Measurements from ENCODE around the gene TLCD4. TPM values are rescaled to one million over a fixed set of nuclear protein-coding genes. Genes with fewer than 3 reads are reported as not detected.

TLCD4 gene
- total and polyA plus RNA-seq, 10 donors: 0.11 to 12.5 (median 0.75) TPM

DNA sequence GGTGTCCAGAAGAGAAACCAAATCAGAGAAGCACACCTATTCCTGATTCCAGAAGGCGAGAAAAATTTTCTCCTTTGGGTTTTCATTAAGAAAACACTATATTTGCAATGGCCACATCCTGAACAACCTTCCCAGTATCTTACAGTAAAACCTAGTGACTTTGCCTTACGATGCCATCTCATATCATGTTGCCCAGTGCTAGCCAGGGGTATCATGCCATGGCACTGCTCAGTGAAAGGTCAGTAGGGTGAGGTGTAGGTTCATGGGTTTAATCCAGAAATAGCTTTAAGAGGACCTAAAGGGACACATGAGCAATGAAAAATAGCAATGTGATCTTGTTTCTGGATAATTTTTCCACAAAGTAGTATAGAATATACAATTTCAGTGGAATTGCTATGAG lies 7.2 kb downstream of the TLCD4 start:
- intact Hi-C loops (cut with DNase I; ENCODE audit: low total_unique reads): no loop called here
- no peak for TF ChIP-seq POLR2AphosphoS5 (IDR thresholded peaks at IDR 0.05)
- TF ChIP-seq, protein P1, sequence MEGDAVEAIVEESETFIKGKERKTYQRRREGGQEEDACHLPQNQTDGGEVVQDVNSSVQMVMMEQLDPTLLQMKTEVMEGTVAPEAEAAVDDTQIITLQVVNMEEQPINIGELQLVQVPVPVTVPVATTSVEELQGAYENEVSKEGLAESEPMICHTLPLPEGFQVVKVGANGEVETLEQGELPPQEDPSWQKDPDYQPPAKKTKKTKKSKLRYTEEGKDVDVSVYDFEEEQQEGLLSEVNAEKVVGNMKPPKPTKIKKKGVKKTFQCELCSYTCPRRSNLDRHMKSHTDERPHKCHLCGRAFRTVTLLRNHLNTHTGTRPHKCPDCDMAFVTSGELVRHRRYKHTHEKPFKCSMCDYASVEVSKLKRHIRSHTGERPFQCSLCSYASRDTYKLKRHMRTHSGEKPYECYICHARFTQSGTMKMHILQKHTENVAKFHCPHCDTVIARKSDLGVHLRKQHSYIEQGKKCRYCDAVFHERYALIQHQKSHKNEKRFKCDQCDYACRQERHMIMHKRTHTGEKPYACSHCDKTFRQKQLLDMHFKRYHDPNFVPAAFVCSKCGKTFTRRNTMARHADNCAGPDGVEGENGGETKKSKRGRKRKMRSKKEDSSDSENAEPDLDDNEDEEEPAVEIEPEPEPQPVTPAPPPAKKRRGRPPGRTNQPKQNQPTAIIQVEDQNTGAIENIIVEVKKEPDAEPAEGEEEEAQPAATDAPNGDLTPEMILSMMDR (IDR thresholded peaks at IDR 0.05 in 8 of 11, conservative IDR thresholded peaks at IDR 0.05 in 3 of 11): no peak
- no peak for TF ChIP-seq POLR2A (IDR thresholded peaks at IDR 0.05)
- DNase-seq: no peak
- H3K27me3 ChIP-seq (replicated peaks in 1 of 7): peaks cover 0 to 13% (median 0%) of the 10 kb centered on the region in 7 donors
- no peak overlapping the region for H3K27ac ChIP-seq
- no peaks in the 10 kb centered on the region for H3K36me3 ChIP-seq
- no peaks in the 10 kb centered on the region for H3K9me3 ChIP-seq
- H3K4me3 ChIP-seq: no peak overlapping the region
- no peaks in the 10 kb centered on the region for H3K4me1 ChIP-seq
- 83 to 94% (median 85%) methylated on average over 2 of the region's 2 CpGs for WGBS, 5 donors

DNA sequence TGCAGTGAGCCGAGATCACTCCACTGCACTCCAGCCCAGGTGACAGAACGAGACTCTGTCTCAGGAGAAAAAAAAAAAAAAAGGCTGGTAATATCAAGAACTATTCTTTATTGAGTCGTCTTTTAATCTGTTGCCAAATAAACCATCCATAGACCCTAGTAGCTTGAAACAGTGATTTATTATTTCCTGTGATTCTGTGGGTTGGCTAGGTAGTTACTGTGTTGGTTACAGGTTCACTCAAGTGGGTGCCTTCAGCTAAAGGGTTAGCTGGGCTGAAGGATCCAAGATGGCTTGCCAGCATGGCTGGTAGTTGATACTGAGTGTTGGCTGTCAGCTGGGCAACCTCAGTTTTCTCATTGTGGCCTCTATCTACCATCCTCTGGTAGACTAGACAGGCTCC lies 9.2 kb downstream of the TLCD4 start:
- TF ChIP-seq POLR2A (IDR thresholded peaks at IDR 0.05) (no peak), POLR2AphosphoS5 (IDR thresholded peaks at IDR 0.05) (no peak)
- TF ChIP-seq, protein P1 (IDR thresholded peaks at IDR 0.05 in 8 of 11, conservative IDR thresholded peaks at IDR 0.05 in 3 of 11): no peak
- Histone ChIP-seq H3K4me3 (no peak overlapping the region), H3K4me1 (no peaks in the 10 kb centered on the region), H3K36me3 (no peaks in the 10 kb centered on the region), H3K27ac (no peak overlapping the region), H3K27me3 (replicated peaks in 1 of 7) (peaks cover 0 to 5% (median 0%) of the 10 kb centered on the region in 7 donors), H3K9me3 (no peaks in the 10 kb centered on the region)
- 58 to 79% (median 75%) methylated on average over 3 of the region's 3 CpGs for WGBS, 5 donors
- DNase-seq: no peak
- intact Hi-C loops (cut with DNase I; ENCODE audit: low total_unique reads): no loop called here

DNA sequence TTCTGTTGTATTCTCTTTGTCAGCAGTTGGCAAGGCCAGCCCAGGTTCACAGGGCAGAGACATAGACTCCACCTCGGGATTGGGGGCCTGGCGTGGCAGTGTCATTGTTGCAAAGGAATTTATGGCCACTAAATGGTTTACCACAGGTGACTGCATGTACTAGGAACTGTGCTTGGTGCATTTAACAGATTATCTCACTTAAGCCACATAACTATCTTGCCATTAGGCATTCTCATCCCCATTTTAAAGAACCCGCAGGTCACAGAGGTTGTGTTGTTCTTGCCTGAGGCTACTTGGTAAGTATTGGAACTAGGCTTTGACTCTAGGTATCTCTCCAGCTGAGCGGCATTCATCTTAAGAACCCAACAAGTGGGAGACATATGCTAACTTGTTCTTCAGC lies 9.7 kb downstream of the TLCD4 start:
- no peak overlapping the region for H3K4me3 ChIP-seq
- intact Hi-C loops (cut with DNase I; ENCODE audit: low total_unique reads): no loop called here
- TF ChIP-seq, protein P1 (IDR thresholded peaks at IDR 0.05 in 8 of 11, conservative IDR thresholded peaks at IDR 0.05 in 3 of 11): no peak
- no peak for TF ChIP-seq POLR2AphosphoS5 (IDR thresholded peaks at IDR 0.05)
- no peak for TF ChIP-seq POLR2A (IDR thresholded peaks at IDR 0.05)
- 81 to 88% (median 87%) methylated on average over 4 of the region's 4 CpGs for WGBS, 5 donors
- H3K27me3 ChIP-seq (replicated peaks in 1 of 7): peaks cover 0 to 4% (median 0%) of the 10 kb centered on the region in 7 donors
- no peaks in the 10 kb centered on the region for H3K4me1 ChIP-seq
- H3K36me3 ChIP-seq: no peaks in the 10 kb centered on the region
- DNase-seq: no peak
- no peaks in the 10 kb centered on the region for H3K9me3 ChIP-seq
- no peak overlapping the region for H3K27ac ChIP-seq

DNA sequence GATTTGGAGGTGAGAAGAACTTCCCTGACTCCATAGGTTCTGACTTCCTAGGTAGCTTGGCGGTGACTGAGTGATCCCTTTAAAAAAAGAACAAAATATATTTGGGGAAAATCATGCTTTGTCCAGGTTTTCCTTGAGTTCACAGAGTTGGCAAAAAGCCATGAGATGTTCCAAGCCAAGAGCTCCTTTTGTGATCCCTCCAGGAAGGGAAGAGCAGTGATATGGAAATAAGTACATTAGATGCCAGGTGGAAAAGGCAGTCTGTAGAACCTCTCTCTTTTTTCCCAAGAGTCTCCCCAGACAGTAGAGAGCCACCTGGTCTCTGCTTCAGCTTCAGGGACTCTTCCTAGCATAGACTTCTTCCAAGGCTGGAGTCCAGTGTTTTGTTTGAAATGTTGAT lies 10.2 kb downstream of the TLCD4 start:
- no peaks in the 10 kb centered on the region for H3K9me3 ChIP-seq
- no peak overlapping the region for H3K27ac ChIP-seq
- H3K4me3 ChIP-seq: no peak overlapping the region
- H3K36me3 ChIP-seq: no peaks in the 10 kb centered on the region
- 92 to 100% (median 95%) methylated on average over 1 of the region's 1 CpG for WGBS, 5 donors
- intact Hi-C loops (cut with DNase I; ENCODE audit: low total_unique reads): no loop called here
- no peaks in the 10 kb centered on the region for H3K4me1 ChIP-seq
- DNase-seq: no peak
- TF ChIP-seq, protein P1 (IDR thresholded peaks at IDR 0.05 in 8 of 11, conservative IDR thresholded peaks at IDR 0.05 in 3 of 11): no peak
- TF ChIP-seq POLR2A (IDR thresholded peaks at IDR 0.05) (no peak), POLR2AphosphoS5 (IDR thresholded peaks at IDR 0.05) (no peak)
- H3K27me3 ChIP-seq (replicated peaks in 1 of 7): no peaks in the 10 kb centered on the region

Measured in spleen (tissue), 11 donors.